Testis (tissue), 2 donors: ENCODE measurements around the gene ZW10.

ENCODE experiments used
- CTCF ChIP-seq, 3 experiments: fragments of 450-650 bp in 2 of 3; fragments of 200-600 bp in 1 of 3; sonication (generic) in 1 of 3; IDR thresholded peaks; one replicate each; pipeline ENCODE4 v1.5.1; 2016 to 2019; ENCODE audit warnings: antibody characterized with exemption in 3 of 3, mild to moderate bottlenecking in 2 of 3, moderate library complexity in 1 of 3
- POLR2A ChIP-seq: fragments of 450-650 bp; IDR thresholded peaks from one replicate; pipeline ENCODE4 v1.6.1; 2017; ENCODE audit warnings: antibody characterized with exemption, mild to moderate bottlenecking, moderate library complexity

- peak in 1 of 3 experiments; percentile 37 for TF ChIP-seq CTCF (IDR thresholded peaks at IDR 0.05)
- TF ChIP-seq POLR2A = no peak
Observed at GRCh38 chr11:113730887-113731726, 42.4 kb downstream of the ZW10 start.
